GM11168 (cell line): Measurements from ENCODE around the gene PRRC2A.

ENCODE experiments used
- in situ Hi-C: fragments of 300-500 bp; cut with MboI; formaldehyde crosslinking; loops from one replicate; pipeline ENCODE4 v1.12.0; 2022; ENCODE audit warnings: low sequenced_read_pairs; ENCODE audit not compliant: unreplicated experiment

PRRC2A gene

GRCh38 chr6:31620586-31621319, at the start of gene PRRC2A:
Gene PRRC2A (plus strand): TSS chr6:31620715. CDS start chr6:31622790, 2,075 bp downstream.
- in situ Hi-C loops, result no loop called here

DNA sequence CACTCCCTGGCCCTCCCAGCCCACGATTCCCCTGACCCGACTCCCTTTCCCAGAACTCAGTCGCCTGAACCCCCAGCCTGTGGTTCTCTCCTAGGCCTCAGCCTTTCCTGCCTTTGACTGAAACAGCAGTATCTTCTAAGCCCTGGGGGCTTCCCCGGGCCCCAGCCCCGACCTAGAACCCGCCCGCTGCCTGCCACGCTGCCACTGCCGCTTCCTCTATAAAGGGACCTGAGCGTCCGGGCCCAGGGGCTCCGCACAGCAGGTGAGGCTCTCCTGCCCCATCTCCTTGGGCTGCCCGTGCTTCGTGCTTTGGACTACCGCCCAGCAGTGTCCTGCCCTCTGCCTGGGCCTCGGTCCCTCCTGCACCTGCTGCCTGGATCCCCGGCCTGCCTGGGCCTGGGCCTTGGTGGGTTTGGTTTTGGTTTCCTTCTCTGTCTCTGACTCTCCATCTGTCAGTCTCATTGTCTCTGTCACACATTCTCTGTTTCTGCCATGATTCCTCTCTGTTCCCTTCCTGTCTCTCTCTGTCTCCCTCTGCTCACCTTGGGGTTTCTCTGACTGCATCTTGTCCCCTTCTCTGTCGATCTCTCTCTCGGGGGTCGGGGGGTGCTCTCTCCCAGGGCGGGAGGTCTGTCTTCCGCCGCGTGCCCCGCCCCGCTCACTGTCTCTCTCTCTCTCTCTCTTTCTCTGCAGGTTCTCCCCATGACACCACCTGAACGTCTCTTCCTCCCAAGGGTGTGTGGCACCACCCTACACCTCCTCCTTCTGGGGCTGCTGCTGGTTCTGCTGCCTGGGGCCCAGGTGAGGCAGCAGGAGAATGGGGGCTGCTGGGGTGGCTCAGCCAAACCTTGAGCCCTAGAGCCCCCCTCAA, 48.2 kb upstream of the PRRC2A start, which contains the start of gene LTA:
TSS of gene LTA (plus strand) at position 249 of the 871 bp plus-strand sequence. CDS start at position 703, 454 bp downstream.
- in situ Hi-C loops, result no loop called here

GRCh38 chr6:31573239-31574105, 47.0 kb upstream of the PRRC2A start:
- in situ Hi-C loops, result no loop called here

- in situ Hi-C loops, result no loop called here
Observed at GRCh38 chr6:31574106-31575061, 46.1 kb upstream of the PRRC2A start.

DNA sequence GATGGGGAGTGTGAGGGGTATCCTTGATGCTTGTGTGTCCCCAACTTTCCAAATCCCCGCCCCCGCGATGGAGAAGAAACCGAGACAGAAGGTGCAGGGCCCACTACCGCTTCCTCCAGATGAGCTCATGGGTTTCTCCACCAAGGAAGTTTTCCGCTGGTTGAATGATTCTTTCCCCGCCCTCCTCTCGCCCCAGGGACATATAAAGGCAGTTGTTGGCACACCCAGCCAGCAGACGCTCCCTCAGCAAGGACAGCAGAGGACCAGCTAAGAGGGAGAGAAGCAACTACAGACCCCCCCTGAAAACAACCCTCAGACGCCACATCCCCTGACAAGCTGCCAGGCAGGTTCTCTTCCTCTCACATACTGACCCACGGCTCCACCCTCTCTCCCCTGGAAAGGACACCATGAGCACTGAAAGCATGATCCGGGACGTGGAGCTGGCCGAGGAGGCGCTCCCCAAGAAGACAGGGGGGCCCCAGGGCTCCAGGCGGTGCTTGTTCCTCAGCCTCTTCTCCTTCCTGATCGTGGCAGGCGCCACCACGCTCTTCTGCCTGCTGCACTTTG, 45.1 kb upstream of the PRRC2A start, which contains the start of gene TNF:
TSS of gene TNF (plus strand) at position 231 of the 567 bp plus-strand sequence. CDS start at position 408, 177 bp downstream.
- in situ Hi-C loops, result no loop called here

- in situ Hi-C loops, result no loop called here
Observed at GRCh38 chr6:31575952-31576685, 44.4 kb upstream of the PRRC2A start.

- in situ Hi-C loops, result no loop called here
Observed at GRCh38 chr6:31576897-31577578, 43.5 kb upstream of the PRRC2A start.

GRCh38 chr6:31577579-31577966, 42.9 kb upstream of the PRRC2A start:
- in situ Hi-C loops, result no loop called here

DNA sequence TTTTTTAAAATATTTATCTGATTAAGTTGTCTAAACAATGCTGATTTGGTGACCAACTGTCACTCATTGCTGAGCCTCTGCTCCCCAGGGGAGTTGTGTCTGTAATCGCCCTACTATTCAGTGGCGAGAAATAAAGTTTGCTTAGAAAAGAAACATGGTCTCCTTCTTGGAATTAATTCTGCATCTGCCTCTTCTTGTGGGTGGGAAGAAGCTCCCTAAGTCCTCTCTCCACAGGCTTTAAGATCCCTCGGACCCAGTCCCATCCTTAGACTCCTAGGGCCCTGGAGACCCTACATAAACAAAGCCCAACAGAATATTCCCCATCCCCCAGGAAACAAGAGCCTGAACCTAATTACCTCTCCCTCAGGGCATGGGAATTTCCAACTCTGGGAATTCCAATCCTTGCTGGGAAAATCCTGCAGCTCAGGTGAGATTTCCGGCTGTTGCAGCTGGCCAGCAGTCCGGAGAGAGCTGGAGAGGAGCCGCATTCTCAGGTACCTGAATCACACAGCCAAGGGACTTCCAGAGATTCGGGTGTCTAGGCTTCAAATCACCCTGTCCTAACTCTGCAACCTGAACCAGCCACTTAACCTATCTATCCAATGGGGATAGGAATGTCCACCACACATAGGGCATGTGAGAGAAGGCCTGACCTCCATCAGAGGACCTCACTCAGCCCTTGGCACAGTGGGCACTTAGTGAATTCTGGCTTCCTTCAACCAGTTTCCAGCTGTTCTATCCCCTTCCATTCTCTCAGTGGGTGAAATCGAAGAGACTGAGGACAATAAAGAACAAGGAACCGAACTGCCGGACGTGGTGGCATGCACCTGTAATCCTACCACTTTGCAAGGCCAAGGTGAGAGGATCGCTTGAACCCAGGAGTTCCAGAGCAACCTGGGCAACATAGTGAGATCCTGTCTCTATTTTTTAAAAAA, 42.1 kb upstream of the PRRC2A start:
- in situ Hi-C loops, result no loop called here

DNA sequence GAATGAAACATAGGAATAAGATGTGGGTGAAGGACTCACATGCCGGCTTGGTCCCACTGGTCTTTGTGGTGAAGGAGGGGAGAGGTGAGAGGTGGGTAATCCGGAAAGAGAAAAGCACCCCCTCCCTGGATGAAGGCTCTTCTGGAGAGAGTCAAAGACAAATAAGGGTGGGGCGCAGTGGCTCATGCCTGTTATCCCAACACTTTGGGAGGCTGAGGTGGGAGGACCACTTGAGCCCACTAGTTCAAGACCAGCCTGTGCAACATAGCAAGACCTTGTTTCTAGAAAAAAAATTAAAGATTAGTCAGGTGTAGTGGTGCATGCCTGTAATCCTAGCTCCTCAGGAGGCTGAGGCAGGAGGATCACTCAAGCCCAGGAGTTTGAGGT, 41.4 kb upstream of the PRRC2A start:
- in situ Hi-C loops, result no loop called here

GRCh38 chr6:31579546-31580437, 40.7 kb upstream of the PRRC2A start:
- in situ Hi-C loops, result no loop called here

GRCh38 chr6:31580438-31580740, 40.1 kb upstream of the PRRC2A start:
- in situ Hi-C loops, result no loop called here

DNA sequence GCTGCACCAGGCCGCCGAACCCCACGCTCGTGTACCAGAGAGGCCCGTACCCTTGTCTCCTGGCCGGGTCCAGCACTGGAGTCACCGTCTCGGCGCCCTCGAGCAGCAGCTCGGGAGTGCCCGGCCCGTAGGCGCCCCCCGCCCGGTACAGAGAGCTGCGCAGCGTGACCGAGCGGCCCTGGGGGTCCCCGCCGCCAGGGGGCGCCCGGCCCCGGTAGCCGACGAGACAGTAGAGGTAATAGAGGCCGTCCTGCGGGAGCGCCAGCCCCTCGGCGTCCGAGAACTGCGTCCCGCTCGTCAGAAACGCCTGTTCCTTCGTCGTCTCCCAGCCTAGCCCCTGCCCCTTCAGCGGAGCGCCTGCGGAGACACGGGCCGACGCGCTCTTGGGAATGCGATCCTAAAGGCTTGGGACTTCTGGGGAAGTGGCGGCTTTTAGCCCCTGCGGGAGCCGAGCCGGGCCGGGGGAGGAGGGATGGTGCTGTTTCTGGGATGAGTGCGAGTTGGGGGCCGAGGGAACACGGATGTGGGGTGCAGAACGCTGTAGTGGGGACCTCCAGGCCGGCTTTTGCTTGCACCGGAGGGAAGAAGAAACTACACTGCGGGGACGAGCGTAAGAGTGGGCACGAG, 39.6 kb upstream of the PRRC2A start:
- in situ Hi-C loops, result no loop called here

DNA sequence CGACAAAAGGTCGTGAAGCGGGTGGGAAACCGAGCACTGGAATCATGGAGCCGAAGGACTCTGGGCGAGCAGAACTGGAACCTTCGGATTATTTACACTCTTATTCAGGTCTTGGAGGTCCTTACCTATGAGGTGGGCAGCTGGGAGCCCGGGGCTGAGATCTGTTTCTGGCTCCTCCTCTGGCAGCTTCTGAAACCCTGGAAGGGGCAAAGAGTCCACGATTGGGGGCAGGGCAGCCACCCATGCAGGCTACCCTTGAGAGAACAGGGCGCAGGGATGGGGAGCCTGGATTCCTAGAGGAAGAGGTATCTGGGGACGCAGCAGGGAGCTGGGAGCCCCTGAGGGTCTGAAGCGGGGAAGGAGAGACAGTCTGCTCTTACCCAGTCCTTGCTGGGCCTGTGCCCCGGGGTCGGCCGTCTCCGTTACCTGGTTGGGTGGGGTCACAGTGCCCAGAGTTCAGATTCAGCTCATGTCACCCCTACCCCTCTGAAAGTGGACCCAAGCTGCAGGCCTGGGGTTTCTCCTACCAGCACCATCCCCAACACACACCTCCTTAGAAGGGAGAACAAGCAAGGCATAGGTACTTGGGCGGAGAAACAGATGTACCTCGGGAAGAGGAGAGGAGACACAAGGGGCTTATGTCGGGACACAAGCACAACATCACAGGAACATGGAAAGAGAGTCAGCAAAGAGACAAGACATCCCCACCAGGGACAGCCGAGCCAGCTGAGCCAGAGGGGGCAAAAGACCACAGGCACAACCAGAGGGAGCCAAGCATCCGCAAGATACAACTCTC, 38.9 kb upstream of the PRRC2A start:
- in situ Hi-C loops, result no loop called here

DNA sequence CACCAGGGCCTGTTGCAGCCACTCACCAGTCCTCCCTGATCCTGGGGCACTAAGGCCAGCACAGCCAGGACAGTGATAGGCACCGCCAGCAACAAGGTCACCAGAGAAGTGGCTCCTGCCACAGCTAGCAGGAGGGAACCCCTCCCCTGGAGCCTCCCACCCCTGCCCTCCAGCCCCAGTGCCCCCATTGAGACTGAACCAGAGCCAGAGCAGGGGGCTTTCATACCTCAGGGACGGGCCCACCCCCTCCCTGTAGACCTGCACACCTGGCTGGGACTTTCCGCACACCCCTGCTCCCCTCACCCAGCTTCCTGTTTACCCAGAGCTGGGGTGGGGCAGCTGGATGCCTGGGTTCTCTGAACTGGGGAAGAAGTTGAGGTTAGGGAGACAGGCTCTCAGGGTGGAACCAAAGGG, 38.3 kb upstream of the PRRC2A start, which contains the start of gene LTB:
TSS of gene LTB (minus strand) at position 195 of the 414 bp plus-strand sequence. CDS start at position 188, 7 bp downstream.
- in situ Hi-C loops, result no loop called here
